Central memory CD4-positive, alpha-beta T cell (primary cell): Measurements from ENCODE around the gene MPP3.
"Not testable (repeated sequence)": the region's sequence is repeated elsewhere in the genome, so short reads cannot be mapped to it uniquely, and the experiment has no call there.

Source experiments
- DNase-seq: peaks from one replicate; pipeline ENCODE4 v3.0.0; 2022

Gene MPP3

DNA sequence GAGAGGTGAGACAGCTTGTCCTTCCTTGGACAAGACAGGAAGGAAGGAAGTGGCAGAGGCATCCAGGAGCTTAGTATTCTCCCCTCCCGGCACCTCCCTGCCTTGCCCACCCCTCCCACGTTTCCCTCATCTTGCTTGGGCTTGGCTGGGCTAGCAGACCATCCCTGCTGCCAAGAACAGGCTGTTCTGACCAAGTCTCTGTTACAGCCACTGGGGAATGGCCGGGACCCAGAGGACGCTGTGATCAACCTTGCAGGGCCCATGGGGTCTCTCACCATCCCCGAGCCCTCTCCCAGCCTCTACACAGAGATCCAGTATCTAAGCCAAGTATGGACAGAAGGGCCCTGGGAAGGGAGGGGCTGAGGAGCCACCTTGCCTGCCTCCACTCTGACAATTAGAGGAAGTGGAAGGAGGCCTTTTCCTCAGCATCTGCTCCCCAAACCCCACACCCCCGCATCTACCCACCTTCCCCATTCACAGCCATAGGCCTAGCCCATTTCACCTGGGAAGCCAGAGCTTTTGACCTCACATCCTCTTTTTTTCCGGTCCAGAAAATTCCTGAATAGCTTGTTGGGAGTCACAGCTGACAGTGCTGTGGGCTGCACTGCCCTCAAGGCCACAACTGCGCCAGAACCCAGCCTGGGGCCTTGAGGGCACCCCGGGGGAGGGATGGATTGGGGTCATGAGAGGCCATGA, 28.1 kb upstream of the MPP3 start:
- no peak for DNase-seq

DNA sequence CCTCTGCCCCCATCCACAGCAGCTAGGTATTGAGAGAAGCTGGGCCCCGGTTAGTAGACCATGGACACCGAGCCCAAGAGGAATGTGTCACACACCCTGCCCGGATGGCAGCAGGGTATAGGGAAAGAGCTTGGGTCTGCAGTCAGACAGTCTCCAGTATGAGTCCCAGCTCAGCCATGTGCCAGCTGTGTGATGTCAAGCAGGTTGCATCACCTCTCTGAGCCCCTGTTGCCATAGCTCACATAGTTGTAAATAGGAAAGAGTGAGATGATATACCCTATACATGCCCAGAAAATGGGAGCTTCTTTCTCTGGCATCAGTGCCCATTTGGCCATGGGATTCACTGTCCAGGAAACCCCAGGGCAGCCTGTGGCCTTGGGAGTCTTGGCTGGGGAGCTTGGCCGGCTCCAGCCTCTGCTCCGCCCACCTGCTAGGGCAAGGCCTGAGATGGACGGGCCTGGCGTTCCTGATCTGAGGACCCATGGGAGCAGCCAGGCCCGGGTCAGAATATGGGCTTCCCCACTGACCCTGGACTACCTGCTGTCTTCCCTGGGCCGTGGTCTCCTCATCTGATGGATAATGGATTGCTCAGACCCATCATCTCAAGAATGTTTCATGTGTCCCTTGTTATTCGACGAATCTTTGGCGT, 27.3 kb upstream of the MPP3 start:
- no peak for DNase-seq

DNA sequence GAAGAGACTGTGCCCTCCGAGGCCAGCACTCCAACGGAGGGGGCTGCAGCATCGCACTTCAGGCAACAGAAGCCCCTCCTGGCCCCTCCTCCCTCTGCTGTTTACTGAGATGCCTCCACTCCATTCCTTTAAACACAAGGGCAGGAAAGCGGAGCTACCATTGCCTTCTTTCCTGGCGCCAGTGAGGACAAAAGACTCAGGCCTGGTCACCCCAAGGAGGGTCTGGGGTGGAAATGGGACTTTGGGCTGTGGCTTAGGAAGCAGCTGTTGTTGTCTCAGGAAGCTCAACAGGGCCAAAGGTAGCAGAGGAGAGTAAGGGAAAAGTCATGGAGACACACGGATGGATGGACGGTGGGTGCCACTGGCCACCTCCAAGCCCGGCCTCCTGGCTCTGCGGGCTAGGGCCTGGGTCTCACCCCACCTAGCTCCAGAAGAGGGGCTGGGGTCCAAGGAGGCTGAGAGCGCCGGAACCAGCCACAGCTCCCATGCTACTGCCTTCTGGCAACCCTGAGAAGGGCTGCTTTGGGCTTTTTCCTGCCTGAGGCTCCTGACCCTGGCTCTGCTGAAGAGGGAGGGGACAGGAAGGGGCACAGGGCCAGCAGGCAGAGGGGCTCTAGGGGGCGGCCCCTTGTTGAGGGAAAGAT, 25.1 kb upstream of the MPP3 start:
- no peak for DNase-seq

DNA sequence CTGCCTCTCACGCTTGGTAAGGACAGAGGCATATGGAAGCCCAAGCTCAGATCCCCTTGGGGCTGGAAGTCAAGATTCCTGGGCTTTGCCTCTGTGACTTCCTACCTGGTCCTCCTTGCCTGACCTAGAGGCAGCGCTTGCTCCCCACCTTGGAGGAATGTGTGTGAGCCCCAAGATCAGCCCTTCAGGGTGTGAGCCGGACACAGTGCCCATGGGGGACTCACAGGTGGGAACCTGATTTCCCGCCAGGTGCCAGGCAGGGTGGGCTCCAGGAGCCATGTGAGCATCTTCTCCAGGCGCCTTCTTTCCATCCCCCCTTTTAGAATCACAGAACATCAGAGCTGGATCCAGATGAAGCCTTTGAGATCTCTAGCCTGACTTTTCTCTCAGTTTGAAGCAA, 24.2 kb upstream of the MPP3 start:
- no peak for DNase-seq

DNA sequence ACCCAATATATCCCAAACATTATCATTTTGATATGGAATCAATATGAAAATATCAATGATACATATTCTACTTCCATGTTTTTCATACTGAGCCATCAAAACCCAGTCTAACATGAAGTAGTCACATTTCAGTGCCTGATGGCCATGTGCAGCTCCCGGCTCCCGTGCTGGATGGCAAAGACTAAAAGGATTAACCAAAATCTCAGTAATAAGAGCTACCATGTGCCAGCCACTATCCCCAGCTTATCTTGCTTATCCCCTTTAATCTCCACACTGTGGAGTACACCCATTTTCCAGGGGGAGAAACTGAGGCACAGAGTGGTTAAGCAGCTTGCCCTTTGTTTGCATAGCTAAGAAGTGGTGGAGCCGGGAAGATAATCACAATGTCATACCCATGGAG, 23.2 kb upstream of the MPP3 start:
- DNase-seq = no peak

DNA sequence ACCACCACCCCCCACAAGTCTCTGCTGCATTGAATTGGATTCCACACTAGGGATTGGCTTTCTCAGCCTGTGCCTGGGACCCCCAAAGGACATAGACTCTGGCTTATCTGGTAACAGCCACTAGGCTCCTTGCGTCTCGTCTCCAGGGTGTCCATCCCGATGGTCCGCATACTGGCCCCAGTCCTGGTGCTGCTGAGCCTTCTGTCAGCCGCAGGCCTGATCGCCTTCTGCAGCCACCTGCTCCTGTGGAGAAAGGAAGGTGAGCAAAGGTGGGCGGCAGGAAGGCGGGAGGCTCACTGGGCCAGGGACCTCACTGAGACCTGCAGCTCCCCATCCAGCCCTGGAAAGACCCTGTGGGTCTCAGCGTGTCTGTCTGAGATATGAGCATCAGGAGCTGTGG, 22.1 kb upstream of the MPP3 start:
- DNase-seq = no peak

DNA sequence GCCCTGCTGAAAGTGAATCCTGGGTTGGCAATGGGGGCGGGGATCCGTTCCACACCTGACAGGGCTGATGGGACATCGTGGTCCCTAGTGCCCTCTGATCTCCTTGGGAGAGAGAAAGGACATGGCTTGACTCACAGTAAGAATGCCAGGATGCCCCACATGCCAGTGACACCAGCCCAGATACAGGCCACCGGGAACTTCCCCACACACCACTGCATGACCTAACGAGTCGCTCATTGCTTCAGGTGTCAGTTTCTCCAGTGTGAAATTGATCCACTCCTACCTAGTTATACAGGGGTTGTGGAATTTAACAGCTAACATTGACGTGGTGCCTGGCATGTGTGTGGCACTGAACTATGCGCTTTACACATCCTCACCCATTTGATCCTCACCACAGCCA, 21.6 kb upstream of the MPP3 start:
- no peak for DNase-seq

DNA sequence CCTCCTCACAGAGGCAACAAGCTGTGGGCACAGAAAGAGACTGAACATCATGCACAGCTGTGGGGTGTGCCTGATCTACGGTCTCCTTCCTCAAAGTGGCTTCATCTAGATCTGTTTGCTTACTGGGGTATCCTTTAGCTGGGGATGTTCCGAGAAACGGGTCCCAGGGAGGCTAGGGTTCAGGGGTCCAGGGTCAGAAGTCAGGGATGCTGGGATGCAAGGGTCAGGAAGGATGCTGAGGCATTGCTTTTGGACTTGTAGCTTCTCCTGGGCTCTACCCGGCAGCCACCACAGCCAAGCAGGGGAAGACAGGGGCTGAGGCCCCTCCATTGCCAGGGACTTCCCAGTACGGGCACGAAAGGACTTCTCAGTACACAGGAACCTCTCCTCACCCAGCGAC, 20.6 kb upstream of the MPP3 start:
- no peak for DNase-seq

DNA sequence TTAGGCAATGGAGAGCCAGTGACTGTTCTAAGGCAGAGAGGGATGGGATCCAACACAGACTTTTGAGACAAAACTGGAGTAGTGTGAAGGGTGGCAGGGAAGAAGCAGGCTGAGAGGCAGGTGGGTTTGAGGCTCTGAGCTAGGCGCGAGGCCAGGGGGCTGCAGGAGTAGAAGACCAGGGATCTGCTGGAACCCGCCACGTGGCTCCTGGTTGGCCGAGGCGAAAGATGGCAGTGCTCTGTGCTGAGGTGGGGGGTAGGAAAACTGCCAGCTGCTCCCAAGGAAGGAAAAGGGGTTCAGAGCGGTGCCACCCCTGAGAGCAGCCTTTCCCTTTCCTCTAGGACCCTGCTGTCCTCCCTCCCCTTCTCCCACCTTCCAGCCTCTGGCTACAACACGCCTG, 19.6 kb upstream of the MPP3 start:
- no peak for DNase-seq

DNA sequence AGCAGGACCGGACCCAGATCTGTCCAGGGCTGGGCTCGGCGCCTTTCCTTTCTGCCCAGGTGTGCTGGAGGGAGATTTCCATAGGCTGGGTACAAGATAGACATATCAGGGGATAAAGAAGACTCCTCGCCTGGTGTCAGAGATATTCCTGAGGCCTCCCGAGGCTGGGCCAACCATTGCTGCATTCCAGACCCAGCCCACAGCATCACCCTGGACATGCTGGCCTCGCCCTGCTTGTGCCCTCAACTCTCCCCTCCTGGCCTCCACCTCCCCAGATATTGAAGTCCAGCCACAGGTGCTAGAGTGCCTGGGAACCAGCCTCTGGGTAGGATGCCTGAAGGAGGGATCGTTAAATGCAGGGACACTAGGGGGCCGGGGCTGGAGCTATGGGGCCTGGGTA, 16.2 kb upstream of the MPP3 start:
- no peak for DNase-seq

DNA sequence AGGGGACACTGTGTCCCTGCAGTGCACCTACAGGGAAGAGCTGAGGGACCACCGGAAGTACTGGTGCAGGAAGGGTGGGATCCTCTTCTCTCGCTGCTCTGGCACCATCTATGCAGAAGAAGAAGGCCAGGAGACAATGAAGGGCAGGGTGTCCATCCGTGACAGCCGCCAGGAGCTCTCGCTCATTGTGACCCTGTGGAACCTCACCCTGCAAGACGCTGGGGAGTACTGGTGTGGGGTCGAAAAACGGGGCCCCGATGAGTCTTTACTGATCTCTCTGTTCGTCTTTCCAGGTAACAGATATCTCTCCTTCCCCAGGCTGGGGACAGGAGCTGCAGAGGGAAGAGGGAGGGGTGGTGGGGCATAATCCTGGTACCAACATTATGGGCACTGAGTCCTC, 15.7 kb upstream of the MPP3 start:
- DNase-seq = no peak

DNA sequence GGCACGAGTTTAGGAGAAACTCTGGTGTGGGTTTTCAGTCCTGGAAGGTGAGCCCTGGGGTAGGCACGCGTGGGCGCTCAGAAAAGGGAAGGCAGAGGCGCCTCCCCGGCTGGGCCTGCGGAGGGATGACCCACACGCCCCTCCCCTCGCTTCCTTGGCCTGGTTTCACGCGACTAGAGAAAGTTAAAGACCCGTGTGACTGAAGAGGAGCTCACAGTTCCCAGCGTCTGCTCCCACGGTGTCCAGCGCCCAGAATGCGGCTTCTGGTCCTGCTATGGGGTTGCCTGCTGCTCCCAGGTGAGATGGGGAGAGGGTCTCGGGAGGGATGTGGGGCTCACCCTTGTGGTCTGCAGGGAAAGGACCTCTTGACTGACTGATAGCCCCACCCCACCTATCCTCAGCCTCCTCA, 14.0 kb upstream of the MPP3 start, which contains the start of gene CD300LG:
TSS of gene CD300LG (plus strand) at position 214 of the 409 bp plus-strand sequence. CDS start at position 255, 41 bp downstream.
- DNase-seq = no peak

DNA sequence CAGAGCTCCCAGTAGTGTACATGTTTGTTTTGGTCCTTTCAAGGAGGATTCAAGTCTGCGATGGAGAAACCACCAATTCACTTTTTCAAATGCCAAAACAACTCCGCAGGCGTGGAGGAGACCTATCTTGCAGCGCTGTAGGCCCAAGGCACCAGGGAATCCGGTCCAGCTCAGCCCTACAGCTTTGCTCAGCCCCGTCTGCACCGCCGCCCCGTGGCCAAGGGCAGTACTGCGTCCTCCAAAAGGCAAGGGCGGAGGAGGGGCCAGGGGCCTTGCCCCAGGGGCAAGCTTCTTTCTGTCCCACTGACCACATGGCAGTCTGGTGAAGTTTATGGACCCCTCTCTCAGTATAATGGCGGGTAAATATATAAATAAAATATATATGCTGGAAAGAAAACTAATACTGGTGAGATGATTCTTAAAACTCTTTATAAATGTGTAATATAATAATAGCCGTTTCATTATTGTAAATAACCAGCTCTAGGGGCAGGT, 13.3 kb upstream of the MPP3 start:
- DNase-seq = peak; percentile 53

DNA sequence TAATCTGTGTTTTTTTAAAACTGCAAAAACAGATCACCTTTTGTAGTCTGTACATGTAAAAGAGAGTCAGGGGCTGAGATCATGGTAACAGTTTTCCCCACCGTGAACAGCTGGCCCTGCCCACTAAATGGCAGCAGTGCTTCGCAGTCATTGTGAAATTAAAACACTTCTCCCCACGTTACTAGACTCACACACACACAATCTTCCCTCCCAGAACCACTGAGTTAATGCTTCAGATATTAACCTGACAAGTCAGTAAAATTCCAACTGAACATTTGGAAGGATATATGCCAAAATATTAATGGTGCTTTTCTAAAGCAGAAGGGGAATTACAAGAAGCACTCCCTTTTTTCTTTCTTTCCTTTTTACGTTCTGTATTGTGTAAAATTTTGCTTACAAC, 12.8 kb upstream of the MPP3 start:
- no peak for DNase-seq

DNA sequence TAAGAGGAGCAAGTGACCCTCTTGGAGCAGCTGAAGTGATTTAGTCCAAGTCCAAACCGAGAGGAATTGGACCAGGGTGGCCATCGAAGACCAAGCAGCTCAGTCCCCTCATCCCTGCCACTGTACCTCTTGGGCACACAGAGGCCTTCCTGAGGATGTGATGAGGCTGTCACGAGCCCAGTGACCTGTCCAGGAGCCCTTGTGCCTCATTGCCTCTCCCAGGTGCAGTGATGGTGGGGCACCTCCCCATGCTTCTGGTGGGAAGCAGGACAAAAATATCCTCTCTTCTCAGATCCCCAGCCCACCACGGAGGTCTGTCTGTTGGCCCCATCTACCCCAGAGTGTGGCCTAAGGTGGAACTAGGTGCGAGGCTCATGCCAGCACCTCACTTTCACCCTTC, 11.3 kb upstream of the MPP3 start:
- no peak for DNase-seq

DNA sequence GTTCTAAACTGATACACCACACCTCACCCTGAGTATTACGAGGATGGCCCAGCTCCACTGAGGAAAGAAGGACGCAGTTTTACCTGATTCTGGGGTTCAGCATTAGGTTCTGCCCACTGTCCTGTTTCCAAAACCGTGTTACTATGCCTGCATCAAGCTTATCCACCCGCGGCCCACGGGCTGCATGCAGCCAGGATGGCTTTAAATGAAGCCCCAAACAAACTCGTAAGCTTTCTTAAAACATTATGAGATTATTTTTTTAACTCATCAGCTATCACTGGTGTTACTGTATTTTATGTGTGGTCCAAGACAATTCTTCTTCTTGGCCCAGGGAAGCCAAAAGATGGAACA, 10.0 kb upstream of the MPP3 start:
- no peak for DNase-seq

DNA sequence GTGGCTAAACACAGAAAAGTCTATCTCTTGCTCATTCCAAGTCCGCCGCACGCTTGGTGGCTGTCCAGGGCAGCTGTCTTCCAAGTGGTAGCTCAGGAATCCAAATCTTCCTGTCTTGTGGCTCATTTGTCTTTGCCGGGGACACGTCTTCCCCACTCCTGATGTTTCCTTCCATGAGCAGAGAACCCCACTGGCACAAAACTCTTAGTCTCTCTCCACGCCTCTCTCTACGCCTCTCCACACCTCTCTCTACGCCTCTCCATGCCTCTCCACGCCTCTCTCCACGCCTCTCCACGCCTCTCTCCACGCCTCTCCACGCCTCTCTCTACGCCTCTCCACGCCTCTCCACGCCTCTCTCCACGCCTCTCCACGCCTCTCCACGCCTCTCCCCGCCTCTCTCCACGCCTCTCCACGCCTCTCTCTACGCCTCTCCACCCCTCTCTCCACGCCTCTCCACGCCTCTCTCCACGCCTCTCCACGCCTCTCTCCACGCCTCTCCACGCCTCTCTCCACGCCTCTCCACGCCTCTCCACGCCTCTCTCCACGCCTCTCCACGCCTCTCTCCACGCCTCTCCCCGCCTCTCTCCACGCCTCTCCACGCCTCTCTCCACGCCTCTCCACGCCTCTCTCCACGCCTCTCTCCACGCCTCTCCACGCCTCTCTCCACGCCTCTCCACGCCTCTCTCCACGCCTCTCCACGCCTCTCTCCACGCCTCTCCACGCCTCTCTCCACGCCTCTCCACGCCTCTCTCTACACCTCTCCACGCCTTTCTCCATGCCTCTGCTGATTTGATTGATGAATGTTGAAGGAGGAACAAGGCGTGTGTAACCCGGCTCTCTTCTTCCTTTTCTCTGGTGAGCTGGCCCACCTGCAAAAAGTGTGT, 9.4 kb upstream of the MPP3 start:
- not testable (repeated sequence) for DNase-seq

DNA sequence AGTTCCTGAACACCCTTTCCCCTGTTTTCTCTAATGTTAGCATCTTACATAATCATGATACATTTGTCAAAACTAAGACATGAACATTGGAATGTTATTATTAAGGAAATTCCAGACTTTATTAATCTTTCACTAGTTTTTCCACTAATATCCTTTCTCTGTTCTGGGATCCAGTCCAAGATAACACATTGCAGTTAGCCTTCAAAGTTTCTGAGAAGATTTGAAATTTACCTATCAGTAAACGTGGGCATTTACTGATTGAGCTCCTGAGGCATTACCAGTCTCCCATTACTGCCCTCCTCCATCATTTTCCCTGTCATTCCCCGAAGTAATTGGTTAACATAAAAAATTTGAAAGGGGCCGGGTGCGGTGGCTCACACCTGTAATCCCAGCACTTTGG, 8.3 kb upstream of the MPP3 start:
- DNase-seq = no peak

DNA sequence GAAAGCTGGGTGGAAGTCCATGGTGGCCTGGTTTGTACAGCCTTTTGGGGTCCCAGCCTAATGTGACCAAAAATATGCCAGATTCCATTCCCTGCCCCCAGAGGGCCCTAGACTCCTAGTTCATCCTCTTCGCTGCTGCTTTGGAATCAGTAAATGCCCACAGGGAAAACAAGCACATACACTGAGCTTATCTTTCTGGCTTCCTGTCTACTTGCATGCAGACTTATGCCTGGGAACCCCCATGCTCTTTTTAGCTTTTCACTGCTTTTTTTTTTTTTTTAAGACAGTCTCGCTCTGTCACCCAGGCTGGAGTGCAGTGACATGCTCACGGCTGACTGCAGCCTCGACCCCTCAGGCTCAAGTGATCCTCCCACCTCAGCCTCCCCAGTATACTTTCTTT, 7.9 kb upstream of the MPP3 start:
- no peak for DNase-seq

DNA sequence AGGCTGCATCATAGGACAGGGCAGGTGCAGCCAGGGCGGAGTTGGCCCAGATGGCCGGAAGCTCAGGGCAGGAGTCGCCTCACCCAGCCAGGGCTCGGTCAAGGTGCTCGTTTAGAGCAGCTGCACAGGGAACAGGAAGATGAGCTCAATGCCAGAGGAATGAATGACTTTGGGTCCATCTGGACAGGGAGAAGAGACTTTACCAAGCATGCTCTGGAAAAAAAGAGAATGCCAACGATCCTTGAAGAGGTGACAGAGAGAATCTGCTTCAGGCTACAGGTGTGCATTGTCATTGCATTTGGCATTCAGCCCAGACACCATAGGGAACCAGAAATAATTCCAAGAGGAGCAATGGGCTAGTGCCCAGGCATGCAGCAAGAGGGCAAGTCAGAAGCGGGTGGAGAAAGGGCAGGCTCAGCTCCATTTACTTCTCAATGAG, 6.7 kb upstream of the MPP3 start:
- no peak for DNase-seq

DNA sequence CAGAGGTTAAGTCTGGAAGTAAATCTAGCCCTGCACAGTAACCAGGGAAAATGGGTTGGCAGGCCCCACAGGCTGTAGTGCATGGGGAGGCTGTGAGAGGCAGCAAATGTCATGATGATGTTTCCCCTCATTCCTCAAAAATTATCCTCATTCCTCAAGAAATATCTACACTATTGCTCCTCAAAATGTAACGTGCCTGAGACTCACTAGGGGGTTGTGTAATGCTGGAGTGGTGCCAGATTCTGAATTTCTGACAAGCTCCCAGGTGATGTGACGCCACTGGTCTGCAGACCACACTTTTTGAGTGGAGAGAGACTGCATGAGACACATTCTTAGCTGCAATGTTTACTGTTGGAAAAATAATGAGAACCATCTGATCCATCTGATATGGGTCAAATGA, 1.2 kb upstream of the MPP3 start:
- no peak for DNase-seq

DNA sequence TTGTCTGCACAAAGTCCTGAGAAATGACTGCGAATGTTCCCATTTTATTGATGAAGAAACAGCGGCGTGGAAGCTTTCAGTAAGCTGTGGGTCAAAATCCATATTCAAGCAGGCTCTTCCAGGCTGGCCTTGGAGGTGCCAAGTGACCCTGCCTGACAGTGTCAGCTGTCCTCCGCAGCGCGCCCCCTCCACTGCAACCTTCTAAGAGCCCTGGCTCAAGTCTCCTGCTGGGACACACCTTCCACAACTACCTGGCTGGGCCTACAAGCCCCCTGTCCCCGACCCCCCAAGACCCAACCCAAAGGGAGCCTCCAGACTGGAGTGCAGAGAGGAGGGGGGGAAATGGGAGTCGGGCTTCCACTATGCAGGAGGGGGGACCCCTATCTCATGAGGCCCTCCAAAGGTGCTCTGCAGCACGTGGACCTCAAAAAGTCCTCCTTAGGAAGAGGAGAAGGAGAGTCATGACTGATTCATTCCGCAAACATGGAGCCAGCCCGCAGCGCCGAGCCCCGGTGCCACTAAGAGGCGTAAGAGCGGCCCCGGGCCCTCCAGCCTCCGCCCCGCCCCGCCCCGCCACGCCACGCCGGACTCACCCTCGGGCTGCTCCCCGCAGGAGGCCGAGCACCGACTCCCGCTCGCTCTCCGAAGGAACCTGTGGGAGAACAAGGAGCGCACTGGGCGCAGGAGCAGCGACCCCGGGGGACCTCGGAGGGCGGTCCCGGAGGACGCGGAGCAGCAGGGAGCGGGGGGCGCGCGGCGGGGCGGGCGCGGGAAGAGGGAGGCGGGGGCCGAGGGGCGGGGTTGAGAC, 574 bp downstream of the MPP3 start:
- no peak for DNase-seq
